Ovary (tissue), 9 donors: Measurements from ENCODE around the gene AGPAT4. TPM values are rescaled to one million over a fixed set of nuclear protein-coding genes. Genes with fewer than 3 reads are reported as not detected.

Experiments
- DNase-seq, 5 donors: peaks; one replicate each; pipeline ENCODE4 v3.0.0-alpha.2; 2019 to 2020
- H3K27ac ChIP-seq, 2 donors: fragments of 200-600 bp; one replicate each; pipeline versions ENCODE4 v1.5.1 to v1.8.0; 2019 to 2022
- H3K27me3 ChIP-seq: fragments of 200-600 bp; one replicate; pipeline ENCODE4 v1.8.0; 2022
- H3K36me3 ChIP-seq: fragments of 200-600 bp; sonication (generic); one replicate; pipeline ENCODE4 v1.5.1; 2019
- H3K4me1 ChIP-seq: one replicate; pipeline ENCODE4 v1.8.1; 2013; ENCODE audit warnings: mild to moderate bottlenecking, moderate library complexity; ENCODE audit not compliant: insufficient read depth
- H3K4me3 ChIP-seq: fragments of 200-600 bp; sonication (generic); one replicate; pipeline ENCODE4 v1.5.1; 2017
- H3K9me3 ChIP-seq, 2 donors: fragments of 200-600 bp in 1 of 2; sonication (generic) in 1 of 2; one replicate each; pipeline versions ENCODE4 v1.5.1 to v1.8.1; 2013 to 2019; ENCODE audit warnings: mild to moderate bottlenecking in 1 of 2, moderate library complexity in 1 of 2
- EP300 ChIP-seq: sonication (generic); formaldehyde crosslinking; IDR thresholded peaks from one replicate; pipeline ENCODE4 v1.6.1; 2017; ENCODE audit warnings: antibody characterized with exemption
- POLR2A ChIP-seq: fragments of 450-650 bp; IDR thresholded peaks from one replicate; pipeline ENCODE4 v1.6.1; 2017; ENCODE audit warnings: antibody characterized with exemption, mild to moderate bottlenecking, moderate library complexity
- WGBS, 3 donors: extraction: QIAGEN DNeasy Blood & Tissue Kit in 1 of 3; methylation state at CpG; one replicate each; pipeline versions ENCODE4 v1.1.5 to v1.1.7; 2013 to 2017; 5-methylcytosine and 5-hydroxymethylcytosine counted together
- intact Hi-C, 4 donors: fragments of 100-400 bp; cut with DNase I; formaldehyde crosslinking; loops; one replicate each; pipeline versions ENCODE4 v1.11.0 to v1.15.1; 2022 to 2023
- polyA plus RNA-seq, 2 donors: library from polyadenylated mRNA; stranded (reverse); fragments of 200-250 nt in 1 of 2; fragments of 350-450 nt in 1 of 2; fragmentation: Illumina TruSeq in 1 of 2; extraction: RNeasy Lipid Tissue Mini Kit (QIAGEN cat#74804) in 1 of 2; gene quantifications; one replicate each; pipeline ENCODE4 v1.2.3, GENCODE V29; 2013 to 2014
- total RNA-seq, 7 donors: library from RNA; depleted of rRNA in 2 of 7; stranded (reverse); fragments of >200 nt in 2 of 7; fragmentation: NEBNext Ultra II Directional in 3 of 7; extraction: Animal tissue kit (Norgen Biotek cat#: 25700) in 3 of 7; gene quantifications; one replicate each; pipeline versions ENCODE4 v1.1.0 to v1.2.4, GENCODE V29; 2016 to 2023
- TF ChIP-seq, protein P1 (sequence below), 3 donors: fragments of 450-650 bp in 2 of 3; fragments of 200-600 bp in 1 of 3; IDR thresholded peaks; one replicate each; pipeline versions ENCODE4 v1.5.1 to v1.8.0; 2016 to 2022; ENCODE audit warnings: antibody characterized with exemption in 3 of 3, mild to moderate bottlenecking in 1 of 3
- donor health status: DM: no; HTN: no; CAD: no; lungs with moderate emphysema.
- donor health status: DM: no; HTN: no; CAD: no.
- donor health status: Bipolar disorder and iron deficiency.
- donor health status: DM: yes; HTN: yes; CAD: no.
- donor health status: DM: no; HTN: no; CAD: no.
- donor health status: DM: yes; HTN: yes; CAD: no.

AGPAT4 gene
- total and polyA plus RNA-seq, 9 donors, result 4.4 to 13.7 (median 8.9) TPM

DNA sequence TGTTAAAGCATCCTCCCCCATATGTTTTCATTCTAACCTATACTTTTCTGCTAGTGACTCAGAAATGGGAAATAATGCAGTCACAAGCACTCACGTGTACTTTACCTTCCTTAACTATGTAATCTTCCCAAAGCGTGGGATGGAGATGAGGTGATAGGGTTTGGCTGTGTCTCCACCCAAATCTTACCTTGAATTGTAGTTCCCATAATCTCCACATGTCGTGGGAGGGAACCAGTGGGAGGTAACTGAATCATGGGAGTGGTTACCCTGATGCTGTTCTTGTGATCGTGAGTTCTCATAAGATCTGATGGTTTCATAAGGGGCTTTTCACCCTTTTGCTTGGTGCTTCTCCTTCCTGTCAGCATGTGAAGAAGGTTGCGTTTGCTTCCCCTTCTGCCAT is 35.4 kb downstream of the AGPAT4 start:
- TF ChIP-seq POLR2A (no peak), EP300 (no peak)
- TF ChIP-seq, protein P1, sequence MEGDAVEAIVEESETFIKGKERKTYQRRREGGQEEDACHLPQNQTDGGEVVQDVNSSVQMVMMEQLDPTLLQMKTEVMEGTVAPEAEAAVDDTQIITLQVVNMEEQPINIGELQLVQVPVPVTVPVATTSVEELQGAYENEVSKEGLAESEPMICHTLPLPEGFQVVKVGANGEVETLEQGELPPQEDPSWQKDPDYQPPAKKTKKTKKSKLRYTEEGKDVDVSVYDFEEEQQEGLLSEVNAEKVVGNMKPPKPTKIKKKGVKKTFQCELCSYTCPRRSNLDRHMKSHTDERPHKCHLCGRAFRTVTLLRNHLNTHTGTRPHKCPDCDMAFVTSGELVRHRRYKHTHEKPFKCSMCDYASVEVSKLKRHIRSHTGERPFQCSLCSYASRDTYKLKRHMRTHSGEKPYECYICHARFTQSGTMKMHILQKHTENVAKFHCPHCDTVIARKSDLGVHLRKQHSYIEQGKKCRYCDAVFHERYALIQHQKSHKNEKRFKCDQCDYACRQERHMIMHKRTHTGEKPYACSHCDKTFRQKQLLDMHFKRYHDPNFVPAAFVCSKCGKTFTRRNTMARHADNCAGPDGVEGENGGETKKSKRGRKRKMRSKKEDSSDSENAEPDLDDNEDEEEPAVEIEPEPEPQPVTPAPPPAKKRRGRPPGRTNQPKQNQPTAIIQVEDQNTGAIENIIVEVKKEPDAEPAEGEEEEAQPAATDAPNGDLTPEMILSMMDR (IDR thresholded peaks at IDR 0.05), result no peak
- intact Hi-C loops, result no loop called here
- H3K27me3 ChIP-seq, result no peaks in the 10 kb centered on the region
- no peak overlapping the region for H3K27ac ChIP-seq
- H3K4me1 ChIP-seq, result peaks cover 6% of the 10 kb centered on the region
- DNase-seq, result no peak
- WGBS, 3 donors, result 92 to 95% (median 94%) methylated on average over 5 of the region's 5 CpGs
- no peaks in the 10 kb centered on the region for H3K9me3 ChIP-seq
- H3K36me3 ChIP-seq, result no peaks in the 10 kb centered on the region
- H3K4me3 ChIP-seq, result no peak overlapping the region

DNA sequence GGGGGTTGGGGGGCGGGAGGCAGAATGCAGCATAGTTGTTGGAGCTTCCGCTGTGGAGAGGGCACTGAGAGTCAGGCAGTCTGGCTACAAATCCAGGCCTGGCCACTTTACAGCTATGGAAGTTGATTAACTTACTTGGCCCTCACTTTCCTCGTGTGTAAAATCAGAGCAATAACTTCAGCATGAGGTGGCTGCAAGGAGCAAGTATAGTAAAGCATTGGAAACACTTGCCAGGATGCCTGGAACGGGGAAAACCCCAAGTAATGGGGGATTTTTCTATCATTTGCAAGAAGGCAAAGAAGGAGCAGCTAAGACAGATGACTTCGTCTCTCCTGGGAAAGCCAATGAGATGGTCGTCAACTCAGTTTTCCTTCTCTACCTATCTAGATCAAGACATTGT is 35.8 kb downstream of the AGPAT4 start:
- TF ChIP-seq, protein P1 (IDR thresholded peaks at IDR 0.05), result no peak
- no peak for TF ChIP-seq POLR2A
- no peak for TF ChIP-seq EP300
- Histone ChIP-seq H3K4me1 (peaks cover 6% of the 10 kb centered on the region), H3K27me3 (no peaks in the 10 kb centered on the region), H3K4me3 (no peak overlapping the region), H3K9me3 (no peaks in the 10 kb centered on the region), H3K36me3 (no peaks in the 10 kb centered on the region), H3K27ac (no peak overlapping the region)
- WGBS, 3 donors, result 57 to 80% (median 79%) methylated on average over 6 of the region's 6 CpGs
- no peak for DNase-seq
- intact Hi-C loops, result no loop called here

DNA sequence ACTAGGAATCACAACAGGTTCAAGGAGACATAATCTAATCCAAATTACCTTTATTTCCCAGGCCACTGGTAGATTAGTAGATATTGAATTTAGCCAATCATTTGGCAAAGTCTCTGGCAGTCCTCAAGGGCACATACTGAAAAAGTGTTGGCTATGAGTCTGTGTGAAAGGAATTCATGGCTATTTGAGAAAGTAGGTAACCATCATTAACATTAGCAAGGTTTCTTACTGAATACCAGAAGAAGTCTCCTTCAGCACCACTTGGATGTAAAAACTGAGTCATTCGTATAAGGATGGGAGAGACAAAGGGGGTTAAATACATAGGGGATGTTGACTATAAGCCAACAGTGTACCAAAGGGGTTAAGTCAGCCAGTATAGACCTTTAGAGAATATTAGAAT is 36.7 kb downstream of the AGPAT4 start:
- DNase-seq, result no peak
- TF ChIP-seq, protein P1 (IDR thresholded peaks at IDR 0.05), result no peak
- TF ChIP-seq EP300, result no peak
- TF ChIP-seq POLR2A, result no peak
- Histone ChIP-seq H3K9me3 (no peaks in the 10 kb centered on the region), H3K27ac (no peak overlapping the region), H3K27me3 (no peaks in the 10 kb centered on the region), H3K4me1 (peaks cover 9% of the 10 kb centered on the region), H3K36me3 (no peaks in the 10 kb centered on the region), H3K4me3 (no peak overlapping the region)
- WGBS, 3 donors, result 95 to 96% (median 96%) methylated on average over 1 of the region's 1 CpG
- intact Hi-C loops, result no loop called here

DNA sequence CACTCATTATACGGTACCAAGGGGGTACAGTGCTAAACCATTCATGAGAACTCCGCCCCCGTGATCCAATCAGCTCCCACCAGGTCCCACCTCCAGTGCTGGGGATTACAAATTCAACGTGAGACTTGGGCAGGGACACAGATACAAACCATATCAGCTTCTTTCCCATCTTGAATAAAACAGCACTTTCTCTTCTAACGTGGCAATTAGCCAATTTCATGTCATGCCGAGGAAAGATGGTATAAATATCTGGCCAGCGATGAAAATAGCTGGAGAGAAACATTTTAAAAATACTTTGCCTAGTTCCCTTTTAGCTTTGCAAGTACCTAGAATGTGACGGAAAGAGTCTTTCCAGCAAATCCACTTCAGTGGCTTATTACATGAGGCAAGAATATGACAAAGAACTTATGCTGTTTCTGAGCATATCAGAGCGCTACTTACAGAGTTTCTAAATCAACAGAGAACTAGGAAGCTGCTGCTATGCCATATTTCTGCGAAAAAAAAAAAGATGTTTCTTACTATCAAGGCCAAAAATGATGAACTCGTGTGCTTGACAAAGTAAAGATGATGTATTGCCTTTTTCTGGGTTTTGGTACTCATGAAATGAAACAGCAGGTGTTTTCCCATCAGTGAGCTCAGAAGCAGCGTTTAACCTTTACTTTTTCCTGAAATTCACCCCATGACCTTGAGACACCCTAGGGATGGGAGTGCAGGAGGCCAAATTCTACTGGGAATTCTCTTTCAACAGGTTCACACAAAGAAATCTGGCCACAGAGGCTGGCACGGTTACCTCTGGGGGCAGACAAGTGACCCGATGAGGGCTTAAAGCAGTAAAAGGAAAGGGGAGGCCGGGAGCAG is 37.9 kb downstream of the AGPAT4 start:
- no peak for DNase-seq
- no peaks in the 10 kb centered on the region for H3K9me3 ChIP-seq
- no peak overlapping the region for H3K27ac ChIP-seq
- H3K36me3 ChIP-seq, result no peaks in the 10 kb centered on the region
- TF ChIP-seq POLR2A, result no peak
- TF ChIP-seq EP300, result no peak
- TF ChIP-seq, protein P1 (IDR thresholded peaks at IDR 0.05), result no peak
- H3K4me1 ChIP-seq, result peaks cover 9% of the 10 kb centered on the region
- WGBS, 3 donors, result 55 to 60% (median 55%) methylated on average over 15 of the region's 15 CpGs
- intact Hi-C loops, result no loop called here
- no peak overlapping the region for H3K4me3 ChIP-seq
- H3K27me3 ChIP-seq, result no peaks in the 10 kb centered on the region
